GM21381 (cell line): ENCODE measurements around the gene UBE2F.

Source experiments
- ATAC-seq: cut with Tn5 transposase; IDR thresholded peaks from one replicate; pipeline ENCODE4 v1.9.1; 2021; ENCODE audit warnings: mild to moderate bottlenecking, moderate library complexity; ENCODE audit not compliant: unreplicated experiment

Gene UBE2F

GRCh38 chr2:238069021-238069709 lies 102.4 kb downstream of the UBE2F start:
- ATAC-seq, result no peak

GRCh38 chr2:238069877-238070276 lies 103.1 kb downstream of the UBE2F start:
- ATAC-seq, result no peak

GRCh38 chr2:238075397-238075796 lies 108.6 kb downstream of the UBE2F start:
- no peak for ATAC-seq

- ATAC-seq, result no peak
Observed at GRCh38 chr2:238077292-238077691, 110.5 kb downstream of the UBE2F start.

- no peak for ATAC-seq
Observed at GRCh38 chr2:238079874-238080327, 113.1 kb downstream of the UBE2F start.

GRCh38 chr2:238080518-238080917 lies 113.7 kb downstream of the UBE2F start:
- ATAC-seq, result no peak

- ATAC-seq, result no peak
Observed at GRCh38 chr2:238081150-238081549, 114.3 kb downstream of the UBE2F start.

- no peak for ATAC-seq
Observed at GRCh38 chr2:238081561-238081960, 114.7 kb downstream of the UBE2F start.

- no peak for ATAC-seq
Observed at GRCh38 chr2:238082151-238082550, 115.3 kb downstream of the UBE2F start.

GRCh38 chr2:238082827-238083226 lies 116.0 kb downstream of the UBE2F start:
- no peak for ATAC-seq

GRCh38 chr2:238083919-238084318 lies 117.1 kb downstream of the UBE2F start:
- no peak for ATAC-seq

- no peak for ATAC-seq
Observed at GRCh38 chr2:238084761-238085160, 117.9 kb downstream of the UBE2F start.

GRCh38 chr2:238085899-238086298 lies 119.1 kb downstream of the UBE2F start:
- ATAC-seq, result no peak

- ATAC-seq, result no peak
Observed at GRCh38 chr2:238087211-238087610, 120.4 kb downstream of the UBE2F start.

GRCh38 chr2:238090887-238091286 lies 124.1 kb downstream of the UBE2F start:
- ATAC-seq, result no peak

- no peak for ATAC-seq
Observed at GRCh38 chr2:238091436-238092060, 124.7 kb downstream of the UBE2F start.
